Dedifferentiated amniotic fluid mesenchymal stem cell (primary cell): ENCODE data around the gene RFTN2.
A peak's percentile ranks its signal among the peaks of the same experiment; 100 is the strongest.
"Not testable (repeated sequence)": the region's sequence is repeated elsewhere in the genome, so short reads cannot be mapped to it uniquely, and the experiment has no call there.

Experiments
- DNase-seq: peaks from one replicate; pipeline ENCODE4 v3.0.0-alpha.2; 2016; ENCODE audit errors: extremely low spot score

Gene RFTN2

GRCh38 chr2:197674591-197674990 lies 796 bp downstream of the RFTN2 start:
- DNase-seq: peak; percentile 43

- no peak for DNase-seq
These were observed 1.3 kb downstream of the RFTN2 start for GRCh38 chr2:197674060-197674459.

- no peak for DNase-seq
These were observed 1.8 kb downstream of the RFTN2 start for GRCh38 chr2:197673606-197674005.

GRCh38 chr2:197673106-197673505 lies 2.3 kb downstream of the RFTN2 start:
- no peak for DNase-seq

GRCh38 chr2:197672371-197672893 lies 3.0 kb downstream of the RFTN2 start:
- DNase-seq: no peak

GRCh38 chr2:197669077-197669476 lies 6.3 kb downstream of the RFTN2 start:
- no peak for DNase-seq

GRCh38 chr2:197668296-197668695 lies 7.1 kb downstream of the RFTN2 start:
- DNase-seq: no peak

- DNase-seq: no peak
These were observed 9.1 kb downstream of the RFTN2 start for GRCh38 chr2:197666277-197666676.

- DNase-seq: no peak
These were observed 13.8 kb downstream of the RFTN2 start for GRCh38 chr2:197661626-197662025.

GRCh38 chr2:197657562-197657961 lies 17.8 kb downstream of the RFTN2 start:
- DNase-seq: no peak

- no peak for DNase-seq
These were observed 27.3 kb downstream of the RFTN2 start for GRCh38 chr2:197647961-197648690.

- no peak for DNase-seq
These were observed 33.7 kb downstream of the RFTN2 start for GRCh38 chr2:197641666-197642065.

GRCh38 chr2:197640571-197641122 lies 34.7 kb downstream of the RFTN2 start:
- not testable (repeated sequence) for DNase-seq

GRCh38 chr2:197633109-197633657 lies 42.2 kb downstream of the RFTN2 start:
- DNase-seq: no peak

GRCh38 chr2:197628043-197628500 lies 47.3 kb downstream of the RFTN2 start:
- no peak for DNase-seq

- DNase-seq: no peak
These were observed 48.3 kb downstream of the RFTN2 start for GRCh38 chr2:197626965-197627625.

- DNase-seq: no peak
These were observed 55.3 kb downstream of the RFTN2 start for GRCh38 chr2:197620133-197620532.

GRCh38 chr2:197615016-197615652 lies 60.3 kb downstream of the RFTN2 start:
- DNase-seq: no peak

GRCh38 chr2:197614532-197614931 lies 60.9 kb downstream of the RFTN2 start:
- DNase-seq: no peak

- DNase-seq: no peak
These were observed 61.8 kb downstream of the RFTN2 start for GRCh38 chr2:197613509-197613987.

- no peak for DNase-seq
These were observed 69.2 kb downstream of the RFTN2 start for GRCh38 chr2:197606180-197606579.
